NCI-H187 treated with DMSO at 0.1 percent for 48 hours (cell line): ENCODE measurements around the gene ZNF670.
"Not testable (repeated sequence)": the region's sequence is repeated elsewhere in the genome, so short reads cannot be mapped to it uniquely, and the experiment has no call there.

Experiments
- DNase-seq: peaks from one replicate; lab custom pipeline; 2025; lab: John Stamatoyannopoulos, UW

Gene ZNF670

GRCh38 chr1:247078258-247079140, at the start of gene ZNF670:
Gene ZNF670, minus strand, starts transcription at chr1:247078811. Its CDS starts 215 bp downstream, at chr1:247078596.
- peak; percentile 5 for DNase-seq

GRCh38 chr1:247127519-247128282, 49.1 kb upstream of the ZNF670 start:
- DNase-seq: not testable (repeated sequence)

- not testable (repeated sequence) for DNase-seq
Measured at GRCh38 chr1:247126601-247127000, 48.0 kb upstream of the ZNF670 start.

GRCh38 chr1:247126166-247126565, 47.6 kb upstream of the ZNF670 start:
- DNase-seq: not testable (repeated sequence)

- DNase-seq: no peak
Measured at GRCh38 chr1:247121382-247121781, 42.8 kb upstream of the ZNF670 start.

GRCh38 chr1:247120408-247120668, 41.7 kb upstream of the ZNF670 start:
- DNase-seq: not testable (repeated sequence)

GRCh38 chr1:247119600-247120407, 41.2 kb upstream of the ZNF670 start:
- DNase-seq: no peak

GRCh38 chr1:247118946-247119446, 40.4 kb upstream of the ZNF670 start:
- no peak for DNase-seq

GRCh38 chr1:247115545-247115944, 36.9 kb upstream of the ZNF670 start:
- no peak for DNase-seq

GRCh38 chr1:247115141-247115510, 36.5 kb upstream of the ZNF670 start:
- DNase-seq: no peak

- DNase-seq: no peak
Measured at GRCh38 chr1:247114351-247115140, 35.9 kb upstream of the ZNF670 start.

GRCh38 chr1:247113733-247114271, 35.2 kb upstream of the ZNF670 start:
- no peak for DNase-seq

GRCh38 chr1:247113094-247113497, 34.5 kb upstream of the ZNF670 start:
- DNase-seq: no peak

- DNase-seq: no peak
Measured at GRCh38 chr1:247112479-247112781, 33.8 kb upstream of the ZNF670 start.

- no peak for DNase-seq
Measured at GRCh38 chr1:247111700-247112478, 33.3 kb upstream of the ZNF670 start.

GRCh38 chr1:247111259-247111699, 32.7 kb upstream of the ZNF670 start:
- DNase-seq: no peak

GRCh38 chr1:247110627-247111258, 32.1 kb upstream of the ZNF670 start:
- DNase-seq: no peak

GRCh38 chr1:247107694-247108093, 29.1 kb upstream of the ZNF670 start:
- no peak for DNase-seq

GRCh38 chr1:247105966-247106365, 27.4 kb upstream of the ZNF670 start:
- no peak for DNase-seq

GRCh38 chr1:247104965-247105364, 26.4 kb upstream of the ZNF670 start:
- no peak for DNase-seq
